HG02678 (cell line): Measurements from ENCODE around the gene INTS1.
A peak's percentile ranks its signal among the peaks of the same experiment; 100 is the strongest.

Source experiments
- ATAC-seq: cut with Tn5 transposase; IDR thresholded peaks from one replicate; pipeline ENCODE4 v1.9.1; 2021; ENCODE audit warnings: mild to moderate bottlenecking, moderate library complexity; ENCODE audit not compliant: unreplicated experiment

INTS1 gene, protein sequence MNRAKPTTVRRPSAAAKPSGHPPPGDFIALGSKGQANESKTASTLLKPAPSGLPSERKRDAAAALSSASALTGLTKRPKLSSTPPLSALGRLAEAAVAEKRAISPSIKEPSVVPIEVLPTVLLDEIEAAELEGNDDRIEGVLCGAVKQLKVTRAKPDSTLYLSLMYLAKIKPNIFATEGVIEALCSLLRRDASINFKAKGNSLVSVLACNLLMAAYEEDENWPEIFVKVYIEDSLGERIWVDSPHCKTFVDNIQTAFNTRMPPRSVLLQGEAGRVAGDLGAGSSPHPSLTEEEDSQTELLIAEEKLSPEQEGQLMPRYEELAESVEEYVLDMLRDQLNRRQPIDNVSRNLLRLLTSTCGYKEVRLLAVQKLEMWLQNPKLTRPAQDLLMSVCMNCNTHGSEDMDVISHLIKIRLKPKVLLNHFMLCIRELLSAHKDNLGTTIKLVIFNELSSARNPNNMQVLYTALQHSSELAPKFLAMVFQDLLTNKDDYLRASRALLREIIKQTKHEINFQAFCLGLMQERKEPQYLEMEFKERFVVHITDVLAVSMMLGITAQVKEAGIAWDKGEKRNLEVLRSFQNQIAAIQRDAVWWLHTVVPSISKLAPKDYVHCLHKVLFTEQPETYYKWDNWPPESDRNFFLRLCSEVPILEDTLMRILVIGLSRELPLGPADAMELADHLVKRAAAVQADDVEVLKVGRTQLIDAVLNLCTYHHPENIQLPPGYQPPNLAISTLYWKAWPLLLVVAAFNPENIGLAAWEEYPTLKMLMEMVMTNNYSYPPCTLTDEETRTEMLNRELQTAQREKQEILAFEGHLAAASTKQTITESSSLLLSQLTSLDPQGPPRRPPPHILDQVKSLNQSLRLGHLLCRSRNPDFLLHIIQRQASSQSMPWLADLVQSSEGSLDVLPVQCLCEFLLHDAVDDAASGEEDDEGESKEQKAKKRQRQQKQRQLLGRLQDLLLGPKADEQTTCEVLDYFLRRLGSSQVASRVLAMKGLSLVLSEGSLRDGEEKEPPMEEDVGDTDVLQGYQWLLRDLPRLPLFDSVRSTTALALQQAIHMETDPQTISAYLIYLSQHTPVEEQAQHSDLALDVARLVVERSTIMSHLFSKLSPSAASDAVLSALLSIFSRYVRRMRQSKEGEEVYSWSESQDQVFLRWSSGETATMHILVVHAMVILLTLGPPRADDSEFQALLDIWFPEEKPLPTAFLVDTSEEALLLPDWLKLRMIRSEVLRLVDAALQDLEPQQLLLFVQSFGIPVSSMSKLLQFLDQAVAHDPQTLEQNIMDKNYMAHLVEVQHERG (N-terminal part only)

DNA sequence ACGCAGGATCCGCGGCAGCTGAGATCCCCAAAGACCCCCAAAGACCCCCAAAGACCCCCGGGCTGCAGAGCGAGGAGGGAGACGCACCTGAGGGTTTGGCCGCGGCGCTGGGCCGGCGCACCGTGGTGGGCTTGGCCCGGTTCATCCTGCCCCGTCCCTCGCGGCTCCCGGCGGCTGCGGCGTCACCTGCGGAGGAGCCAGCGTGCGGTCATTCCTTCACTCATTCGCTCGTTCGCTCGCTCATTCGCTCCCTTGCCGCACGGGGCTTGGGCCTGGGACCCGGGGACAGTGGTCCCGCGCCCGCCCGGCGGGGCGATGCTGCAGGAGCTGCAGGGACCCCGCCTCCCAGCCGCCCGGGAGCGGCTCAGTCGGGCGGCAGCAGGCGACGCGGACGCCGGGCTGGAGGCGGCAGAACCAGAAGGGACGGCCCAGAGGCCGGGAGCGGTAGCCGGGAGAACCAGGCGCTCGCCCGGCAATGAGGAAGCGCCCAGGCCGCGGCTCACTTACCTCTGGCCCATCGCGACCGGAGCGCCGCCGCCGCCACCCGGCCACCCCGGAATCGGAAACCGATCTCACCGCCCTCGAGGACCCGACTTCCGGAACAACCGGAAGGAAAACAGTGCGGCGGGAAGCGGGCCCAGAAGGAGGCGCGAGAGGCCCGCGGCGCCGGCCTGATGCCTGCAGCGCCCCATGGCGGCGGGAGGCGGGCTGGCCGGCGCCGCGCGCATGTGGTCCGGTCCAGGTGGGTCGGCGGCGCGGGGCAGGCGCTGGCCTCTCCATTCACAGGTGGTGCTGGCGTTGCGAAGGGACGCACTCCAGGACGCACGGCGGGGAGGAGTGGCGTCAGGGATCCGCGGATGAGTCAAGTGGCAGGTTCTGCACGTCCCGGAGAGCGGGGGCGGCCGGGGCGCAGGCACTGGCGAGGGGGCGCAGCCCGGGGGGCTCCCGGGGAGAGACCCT, at the start of gene INTS1:
TSS of gene INTS1 (minus strand) at position 574 of the 960 bp plus-strand sequence. CDS start at position 145, 429 bp downstream.
- ATAC-seq: peak; percentile 90

DNA sequence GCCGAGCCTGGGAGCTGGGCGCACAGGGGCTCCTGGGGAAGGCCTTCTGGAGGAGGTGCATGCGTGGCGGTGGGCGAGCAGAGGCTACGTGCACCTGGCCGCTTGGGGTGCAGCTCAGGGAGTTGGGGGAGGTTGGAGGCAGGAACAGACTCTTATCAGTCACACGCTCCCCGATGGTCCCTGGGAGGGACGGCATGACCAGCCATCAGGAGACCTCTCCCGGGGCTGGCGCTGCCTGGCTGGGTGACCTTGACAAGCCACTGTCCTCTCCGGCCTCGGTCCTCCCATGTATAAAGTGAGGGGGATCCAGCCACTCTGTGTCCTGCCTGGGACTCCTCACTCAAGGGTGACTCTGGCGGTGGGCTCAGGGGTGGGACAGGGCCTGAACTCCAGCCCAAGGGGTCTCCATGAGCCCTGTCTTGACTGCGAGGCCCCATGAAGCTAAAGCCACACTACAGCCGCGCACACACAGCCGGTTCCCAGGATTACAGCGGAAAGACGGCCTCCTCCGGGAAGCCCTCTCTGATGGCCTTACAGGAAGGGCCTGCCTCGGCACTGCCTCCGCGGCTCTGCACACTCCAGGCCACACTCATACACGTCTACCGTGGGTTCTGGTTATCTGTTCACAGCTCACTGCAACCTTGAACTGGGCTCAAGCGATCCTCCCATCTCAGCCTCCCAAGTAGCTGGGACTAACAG, 49.5 kb upstream of the INTS1 start:
- no peak for ATAC-seq

DNA sequence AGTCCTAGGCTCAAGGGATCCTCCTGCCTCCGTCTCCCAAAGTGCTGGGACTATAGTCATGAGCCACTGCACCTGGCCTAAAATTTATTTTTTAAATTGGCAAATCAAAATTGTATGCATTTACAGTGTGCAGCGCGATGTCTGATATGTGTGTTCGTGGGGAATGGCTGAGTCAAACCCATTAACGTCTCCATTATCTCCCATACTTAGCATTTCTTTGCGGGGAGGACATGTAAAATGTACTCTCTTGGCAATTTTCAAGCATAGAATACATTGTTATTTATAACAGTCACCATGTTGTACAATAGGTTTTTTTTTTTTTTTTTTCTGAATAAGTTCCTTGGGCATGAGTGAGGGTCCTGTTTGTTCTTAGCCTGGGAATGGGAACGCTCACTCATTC, 48.0 kb upstream of the INTS1 start:
- no peak for ATAC-seq

DNA sequence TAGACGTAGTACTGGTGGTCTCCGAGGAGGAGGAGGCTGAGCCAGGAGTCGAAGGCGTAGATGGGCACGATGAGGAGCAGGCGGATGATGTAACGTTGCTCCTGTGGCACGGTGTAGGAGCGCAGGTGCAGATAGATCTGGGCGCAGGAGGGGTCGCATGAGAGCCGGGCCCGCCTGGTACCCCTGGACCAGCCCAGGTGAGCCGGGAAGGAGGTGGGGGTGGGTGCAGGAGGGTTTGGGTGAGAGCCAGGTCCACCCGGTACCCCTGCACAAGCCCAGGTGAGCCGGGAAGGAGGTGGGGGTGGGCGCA, 46.6 kb upstream of the INTS1 start:
- no peak for ATAC-seq

DNA sequence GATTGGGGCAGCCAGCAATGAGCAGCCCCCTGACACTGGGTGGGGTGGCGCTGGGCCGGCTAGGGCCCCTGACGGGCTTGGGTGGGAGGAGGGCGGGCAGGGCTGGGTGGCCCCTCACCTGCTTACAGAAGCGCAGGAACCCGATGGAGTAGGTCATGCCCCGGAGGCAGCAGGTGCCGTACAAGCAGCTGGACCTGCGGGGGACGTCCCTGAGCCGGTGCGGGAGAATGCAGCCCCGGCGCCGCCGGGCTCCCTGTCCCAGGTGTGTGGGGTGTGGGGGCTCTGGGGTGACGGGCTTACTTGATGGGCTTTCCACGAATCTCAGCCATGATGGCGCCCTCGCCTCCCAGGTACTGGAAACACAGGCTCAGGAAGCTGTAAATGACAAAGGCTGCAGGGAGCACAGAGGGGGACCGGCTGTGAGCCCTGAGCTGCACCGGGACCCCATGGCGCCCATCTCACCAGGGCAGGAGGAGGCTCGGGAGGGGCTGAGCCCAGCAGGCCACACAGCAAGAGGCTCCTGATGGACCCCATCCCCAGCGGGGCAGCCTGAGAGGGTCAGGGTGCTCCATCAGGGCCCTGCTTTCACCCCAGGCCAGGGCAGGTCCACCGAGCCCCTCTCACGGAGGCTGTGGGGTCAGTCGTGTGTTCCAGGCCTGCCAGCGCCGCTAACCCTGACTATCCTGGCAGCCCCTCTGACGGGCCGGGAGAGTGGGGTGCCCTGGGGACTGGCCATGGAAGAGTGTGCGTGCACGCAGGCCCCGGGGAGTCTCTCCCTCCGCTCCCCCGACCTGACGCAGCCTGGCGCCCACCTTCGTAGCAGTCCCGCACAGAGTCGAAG, 46.0 kb upstream of the INTS1 start:
- no peak for ATAC-seq

DNA sequence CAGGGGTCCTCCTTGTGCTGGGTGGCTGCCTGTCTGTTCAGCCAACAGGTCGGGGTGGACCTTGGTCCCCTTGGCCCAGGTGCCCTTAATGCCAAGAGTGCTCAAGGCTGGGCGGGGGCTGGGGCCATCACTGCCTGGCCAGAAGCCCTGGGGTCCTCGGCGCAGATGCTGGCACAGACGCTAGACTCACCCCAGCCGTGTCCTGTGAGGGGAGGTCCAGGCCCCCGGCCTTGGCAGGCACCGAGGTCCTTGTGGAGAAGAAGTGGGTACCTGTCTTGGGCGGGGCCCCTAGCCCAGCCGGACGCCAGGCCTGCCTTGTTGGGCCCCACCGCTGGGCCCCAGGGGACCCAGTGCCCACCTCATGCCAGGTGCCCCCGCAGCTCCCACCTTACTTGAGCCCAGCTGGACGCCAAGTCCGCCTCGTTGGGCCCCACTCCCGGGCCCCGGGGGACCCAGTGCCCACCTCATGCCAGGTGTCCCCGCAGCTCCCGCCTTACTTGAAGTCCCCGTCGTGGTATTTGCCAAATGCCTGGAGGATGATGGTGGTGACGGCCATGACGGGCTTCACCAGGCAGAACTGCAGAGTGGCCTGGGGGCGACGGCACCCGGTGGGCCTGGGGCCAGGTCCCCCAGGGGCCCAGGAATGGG, 45.3 kb upstream of the INTS1 start:
- ATAC-seq: no peak

DNA sequence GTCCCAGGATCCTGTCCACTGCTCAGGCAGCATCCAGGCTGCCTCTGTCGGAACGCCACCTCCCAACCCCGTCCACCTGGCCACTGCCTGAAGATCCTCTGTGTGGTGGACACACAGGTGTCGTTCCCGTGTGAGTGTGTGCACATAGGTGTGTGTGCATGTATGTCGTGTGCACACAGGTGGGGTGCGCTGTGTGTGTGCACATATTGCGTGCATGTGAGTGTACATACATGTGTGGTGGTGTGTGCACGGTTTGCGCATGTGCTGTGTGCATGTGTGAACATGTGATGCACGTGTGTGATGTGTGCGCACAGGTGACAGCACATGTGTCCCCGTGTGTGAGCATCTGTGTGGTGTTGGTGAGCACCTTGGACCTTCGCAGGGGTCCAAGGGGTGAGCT, 44.8 kb upstream of the INTS1 start:
- ATAC-seq: no peak

DNA sequence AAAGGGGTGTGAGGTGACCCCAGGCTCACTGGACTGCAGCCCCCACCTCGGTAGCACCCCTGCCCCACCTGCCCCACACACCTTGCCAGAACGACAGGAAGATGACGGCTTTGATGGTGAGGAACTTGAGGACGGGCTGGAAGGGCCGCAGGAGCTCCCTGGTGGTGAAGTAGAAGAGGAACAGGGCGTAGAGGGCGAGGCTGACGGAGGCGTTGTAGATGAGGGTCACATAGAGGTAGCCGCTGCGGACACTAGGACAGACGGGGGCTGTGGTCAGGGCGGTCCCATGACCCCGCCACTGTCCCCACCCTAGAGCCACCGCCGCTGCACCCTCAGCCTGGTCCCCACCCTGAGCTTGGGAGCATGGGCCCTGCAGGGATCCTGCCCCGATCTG, 44.2 kb upstream of the INTS1 start:
- ATAC-seq: no peak

DNA sequence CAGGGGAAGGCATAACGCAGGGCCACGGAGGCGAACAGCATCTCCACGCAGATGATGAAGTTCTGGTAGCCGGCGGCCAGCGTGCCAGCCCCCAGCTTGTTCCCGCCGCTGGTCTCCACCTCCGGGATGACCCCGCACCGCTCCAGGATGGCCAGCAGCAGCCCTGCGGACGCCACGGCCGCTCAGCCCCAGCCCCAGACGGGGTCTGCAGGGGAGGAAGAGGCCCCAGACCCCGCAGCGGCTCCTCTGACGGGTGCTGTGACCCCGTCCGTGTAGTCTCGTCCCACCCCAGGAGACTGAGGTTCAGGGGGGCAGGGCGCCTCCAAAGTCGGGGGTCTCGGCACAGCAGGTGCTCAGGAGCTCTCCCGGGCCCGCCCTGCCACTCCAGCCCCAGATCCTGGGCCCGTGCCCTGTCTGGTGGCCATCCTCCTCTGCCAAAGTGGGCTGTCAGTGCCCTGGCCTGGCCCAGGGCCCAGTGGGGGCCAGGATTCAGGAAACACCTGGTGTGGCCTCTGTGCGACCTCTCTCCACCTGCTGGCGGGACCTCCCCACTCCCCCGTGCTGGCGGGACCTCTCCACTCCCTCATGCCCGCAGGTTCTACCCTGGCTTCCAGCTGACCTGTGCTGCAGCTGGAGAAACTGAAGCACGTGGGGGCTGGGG, 43.7 kb upstream of the INTS1 start:
- ATAC-seq: no peak

DNA sequence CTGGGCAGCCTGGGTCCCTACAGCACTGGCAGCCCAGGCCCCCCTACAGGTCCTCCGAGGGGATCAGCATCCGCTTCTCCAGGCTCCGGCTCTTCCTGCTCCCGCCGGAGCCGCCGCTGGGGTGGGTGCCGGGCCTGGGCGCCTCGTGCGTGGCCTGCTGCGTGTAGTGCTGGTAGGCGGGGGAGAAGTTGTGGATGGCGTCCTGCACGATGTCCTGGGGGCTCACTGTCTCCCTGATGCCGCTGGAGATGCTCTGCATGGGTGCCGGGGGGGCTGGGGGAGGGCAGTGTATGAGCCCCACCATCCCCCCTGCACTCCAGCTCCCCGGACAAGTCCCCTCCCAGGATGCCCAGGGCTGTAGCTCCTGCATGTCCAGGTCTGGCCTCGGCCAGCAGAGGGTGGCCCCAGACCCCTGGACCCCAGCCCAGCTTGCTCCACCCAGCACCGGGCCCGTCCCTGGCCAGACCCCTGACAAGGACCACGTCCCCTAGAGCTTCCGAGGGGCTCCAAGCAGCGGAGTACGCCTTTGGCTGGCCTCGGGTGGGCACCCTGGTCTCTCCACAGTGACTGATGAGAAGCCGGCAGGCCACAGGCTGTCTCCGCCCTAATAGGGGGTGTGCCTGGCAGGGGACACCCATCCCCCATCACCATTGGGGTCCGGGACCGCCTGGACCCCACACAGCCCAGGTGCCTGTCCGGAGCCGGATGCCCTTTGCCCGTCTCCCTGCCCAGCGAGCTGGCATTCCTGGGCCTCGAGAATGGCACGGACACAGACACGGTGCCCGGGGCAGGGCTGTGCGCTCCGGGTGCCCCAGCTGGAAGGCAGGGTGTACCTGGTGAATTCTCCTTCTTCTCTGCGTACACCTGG, 43.0 kb upstream of the INTS1 start:
- no peak for ATAC-seq

DNA sequence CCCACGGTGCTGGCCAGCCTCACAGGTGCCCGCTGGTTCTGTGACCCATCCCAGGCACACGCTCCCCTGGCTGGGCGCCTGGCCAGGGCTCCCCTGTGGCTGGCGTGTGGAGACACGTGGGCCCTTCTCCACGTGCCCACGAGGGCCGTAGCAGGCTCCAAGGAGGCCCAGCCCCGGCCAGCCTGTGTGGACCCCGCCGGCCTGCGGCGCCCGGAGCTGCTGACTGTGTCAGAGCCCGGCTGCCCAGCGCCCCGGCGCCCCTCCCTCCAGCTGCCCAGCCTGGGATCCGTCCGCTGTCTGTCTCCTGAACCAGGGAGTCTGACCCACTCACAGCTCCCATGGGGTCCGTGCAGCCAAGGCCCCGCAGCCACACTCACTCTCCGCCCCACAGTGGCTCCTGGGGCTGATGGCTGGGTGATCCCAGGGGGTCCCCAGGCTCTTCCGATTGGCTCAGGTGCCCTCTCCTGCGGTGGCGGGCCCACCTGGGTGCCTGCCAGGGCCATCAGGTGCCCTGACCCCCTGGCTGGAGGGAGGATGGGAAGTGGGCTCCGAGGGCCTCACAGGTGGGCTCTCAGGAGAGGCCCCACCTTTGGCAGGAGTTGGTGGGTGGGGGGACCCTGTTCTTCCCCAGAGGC, 42.2 kb upstream of the INTS1 start:
- ATAC-seq: no peak

DNA sequence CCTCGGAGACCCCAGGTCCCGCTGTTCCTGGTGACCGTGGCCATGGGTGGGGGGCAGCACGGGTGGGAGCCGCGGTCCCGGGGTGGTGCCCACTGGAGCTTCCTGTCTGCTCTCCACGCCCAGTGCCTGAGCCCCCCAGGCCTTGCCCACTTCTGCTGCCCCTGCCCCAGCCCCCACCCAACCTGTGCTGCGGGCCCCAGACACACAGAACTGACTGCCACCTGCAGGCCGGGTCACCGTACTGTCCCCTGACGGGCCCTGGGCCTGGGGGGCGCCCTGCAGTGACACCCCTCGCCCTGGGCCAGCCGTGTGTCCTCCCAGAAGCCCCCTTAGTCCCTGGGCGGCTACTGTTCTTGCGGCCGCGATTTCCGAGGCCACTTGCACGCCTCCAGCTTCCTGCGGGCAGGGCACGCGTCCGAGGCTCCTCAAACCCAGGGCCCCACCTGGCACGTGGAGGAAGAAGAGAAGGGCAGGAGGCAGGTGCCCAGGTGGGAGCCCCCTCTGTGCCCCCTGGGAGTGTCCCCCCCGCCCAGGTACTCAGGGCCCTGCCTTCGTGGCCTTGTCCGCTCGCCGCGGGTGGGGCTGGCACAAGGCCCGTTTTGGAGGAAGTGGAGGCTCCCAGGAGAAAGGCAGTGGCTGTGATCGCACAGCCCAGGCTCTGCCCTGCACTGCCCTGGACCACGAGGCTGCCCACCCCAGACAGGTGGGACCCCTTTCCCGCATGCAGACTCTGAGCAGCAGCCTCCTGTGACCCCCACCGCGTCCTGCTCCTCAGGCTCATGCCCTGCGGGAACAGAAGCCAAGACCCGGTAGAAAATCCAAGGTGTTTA, 41.4 kb upstream of the INTS1 start:
- ATAC-seq: no peak

DNA sequence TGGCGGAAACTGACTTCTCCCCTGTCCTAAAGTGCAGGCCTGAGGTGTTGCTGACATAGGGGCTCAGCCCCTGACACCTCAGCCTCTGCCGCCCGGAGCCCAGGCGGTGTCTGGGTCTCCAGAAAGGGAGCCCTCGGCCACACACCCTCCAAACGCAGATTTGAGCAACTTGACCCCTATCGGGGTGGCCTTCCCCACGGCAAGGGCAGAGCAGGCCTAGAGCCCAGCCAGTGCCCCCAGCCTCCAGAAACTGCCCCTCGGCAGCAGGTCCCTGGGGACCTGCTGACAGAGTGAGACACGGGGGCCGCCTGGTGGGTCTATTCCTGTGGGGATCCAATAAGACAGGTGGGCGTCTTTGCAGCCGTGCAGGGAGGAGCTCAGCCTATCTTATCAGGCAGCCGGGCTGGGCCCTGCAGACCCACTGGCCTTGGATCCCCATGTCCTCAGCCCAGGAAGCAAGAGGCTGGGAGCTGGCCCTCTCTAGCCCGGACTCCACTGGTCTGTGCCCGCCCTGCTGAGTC, 40.8 kb upstream of the INTS1 start:
- ATAC-seq: no peak

DNA sequence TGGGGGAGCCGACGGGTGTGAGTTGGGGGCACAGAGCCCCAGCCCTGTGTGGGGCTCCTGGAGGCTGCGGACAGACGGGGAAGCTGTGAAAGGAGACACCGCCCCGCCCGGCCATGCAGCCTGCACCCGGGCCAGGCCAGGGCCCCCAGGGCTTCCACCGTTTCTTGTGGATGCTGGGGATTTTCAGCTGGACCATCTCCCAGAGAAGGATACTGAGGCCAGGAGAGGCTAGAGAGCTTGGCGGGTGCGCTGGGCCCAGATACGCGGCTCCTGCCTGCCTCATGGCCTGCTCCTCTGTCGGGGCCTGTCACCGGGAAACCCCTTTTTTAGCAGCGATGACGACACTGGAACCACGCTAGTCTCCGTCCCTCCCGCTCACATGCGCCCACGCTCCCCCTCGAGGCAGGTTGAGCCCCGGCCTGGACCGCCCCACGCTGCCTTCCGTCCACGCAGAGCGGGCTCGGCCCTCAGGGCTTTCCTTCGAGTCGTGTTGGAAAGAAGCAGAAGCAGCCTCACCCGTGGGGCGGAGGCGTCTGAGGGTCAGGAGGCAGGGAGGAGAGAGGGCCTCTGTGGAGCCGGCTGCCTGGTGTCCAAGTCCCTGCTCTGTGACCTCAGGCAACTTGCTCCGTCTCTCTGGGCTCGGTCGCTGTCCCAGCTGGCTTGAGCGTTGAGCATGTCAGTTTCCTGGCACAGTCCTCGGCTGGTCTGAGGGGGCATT, 40.1 kb upstream of the INTS1 start:
- ATAC-seq: no peak

DNA sequence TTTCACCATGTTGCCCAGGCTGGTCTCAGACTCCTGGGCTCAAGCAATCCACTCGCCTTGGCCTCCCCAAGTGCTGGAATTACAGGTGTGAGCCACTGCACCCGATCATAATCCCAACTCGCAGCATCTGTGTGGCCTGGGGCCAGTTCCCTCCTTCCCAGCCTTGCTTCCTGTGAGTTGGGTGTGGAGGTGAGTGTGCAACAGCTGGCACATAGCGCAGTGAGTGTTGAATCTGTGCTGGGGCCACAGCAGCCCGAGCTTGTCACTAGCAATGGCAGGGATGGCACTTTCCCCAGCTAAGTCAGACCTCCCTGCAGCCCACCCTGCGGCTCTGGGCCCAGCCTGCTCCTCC, 39.6 kb upstream of the INTS1 start:
- no peak for ATAC-seq
